Liver (tissue), 9 donors: ENCODE measurements around the gene TOM1L2. TPM values are rescaled to one million over a fixed set of nuclear protein-coding genes. Genes with fewer than 3 reads are reported as not detected.

Experiments
- DNase-seq: peaks from one replicate; pipeline ENCODE4 v3.0.0-alpha.2; 2017; ENCODE audit warnings: low spot score
- H3K27ac ChIP-seq, 2 donors: one replicate each; pipeline ENCODE4 v1.7.0; 2013; ENCODE audit warnings: inconsistent platforms in 2 of 2, low read length in 2 of 2, control low read depth in 1 of 2, low read depth in 1 of 2, mild to moderate bottlenecking in 1 of 2
- H3K27me3 ChIP-seq, 4 donors: one replicate each; pipeline versions ENCODE4 v1.6.1 to v1.7.0; 2013; ENCODE audit warnings: low read length in 3 of 4, inconsistent platforms in 1 of 4, mild to moderate bottlenecking in 1 of 4, moderate library complexity in 1 of 4; ENCODE audit not compliant: control insufficient read depth in 4 of 4, insufficient read depth in 4 of 4
- H3K36me3 ChIP-seq, 4 donors: one replicate each; pipeline versions ENCODE4 v1.6.1 to v1.7.0; 2013; ENCODE audit warnings: low read length in 3 of 4, mild to moderate bottlenecking in 3 of 4, low read depth in 1 of 4, moderate library complexity in 1 of 4; ENCODE audit not compliant: control insufficient read depth in 4 of 4, insufficient read depth in 3 of 4
- H3K4me1 ChIP-seq, 4 donors: one replicate each; pipeline versions ENCODE4 v1.6.1 to v1.7.0; 2013; ENCODE audit warnings: low read length in 3 of 4, mild to moderate bottlenecking in 3 of 4, moderate library complexity in 1 of 4; ENCODE audit not compliant: control insufficient read depth in 4 of 4, insufficient read depth in 4 of 4
- H3K4me3 ChIP-seq, 3 donors: one replicate each; pipeline versions ENCODE4 v1.6.1 to v1.7.0; 2013; ENCODE audit warnings: low read length in 3 of 3, control low read depth in 1 of 3, low read depth in 1 of 3, mild to moderate bottlenecking in 1 of 3
- H3K9ac ChIP-seq, 2 donors: one replicate each; pipeline ENCODE4 v1.7.0; 2013; ENCODE audit warnings: low read length in 2 of 2, mild to moderate bottlenecking in 2 of 2, moderate library complexity in 2 of 2, control low read depth in 1 of 2, low read depth in 1 of 2
- H3K9me3 ChIP-seq, 4 donors: one replicate each; pipeline versions ENCODE4 v1.6.1 to v1.7.0; 2013; ENCODE audit warnings: low read length in 3 of 4; ENCODE audit not compliant: control insufficient read depth in 4 of 4
- ATF3 ChIP-seq: IDR thresholded peaks from 2 replicates; pipeline ENCODE4 v1.6.1; 2016; ENCODE audit warnings: antibody characterized with exemption
- EGR1 ChIP-seq, 2 donors: IDR thresholded peaks; 2 replicates each; pipeline ENCODE4 v1.6.1; 2016 to 2018; ENCODE audit warnings: antibody characterized with exemption in 2 of 2, low read depth in 2 of 2
- FOXA1 ChIP-seq: IDR thresholded peaks from 2 replicates; pipeline ENCODE4 v1.6.1; 2016; ENCODE audit warnings: antibody characterized with exemption
- HNF4A ChIP-seq, 2 donors: conservative IDR thresholded peaks; 2 replicates each; pipeline ENCODE4 v1.6.1; 2016; ENCODE audit warnings: antibody characterized with exemption in 2 of 2, mild to moderate bottlenecking in 2 of 2
- HNF4G ChIP-seq: IDR thresholded peaks from 2 replicates; pipeline ENCODE4 v1.6.1; 2016; ENCODE audit warnings: antibody characterized with exemption
- NR2F2 ChIP-seq: IDR thresholded peaks from 2 replicates; pipeline ENCODE4 v1.6.1; 2016; ENCODE audit warnings: antibody characterized with exemption
- RXRA ChIP-seq, 2 donors: IDR thresholded peaks; 2 replicates each; pipeline ENCODE4 v1.6.1; 2017 to 2018; ENCODE audit warnings: antibody characterized with exemption in 2 of 2, mild to moderate bottlenecking in 1 of 2
- SP1 ChIP-seq: IDR thresholded peaks from 2 replicates; pipeline ENCODE4 v1.6.1; 2018; ENCODE audit warnings: antibody characterized with exemption, mild to moderate bottlenecking
- YY1 ChIP-seq: IDR thresholded peaks from 2 replicates; pipeline ENCODE4 v1.6.1; 2016; ENCODE audit warnings: antibody characterized with exemption, mild to moderate bottlenecking
- whole genome bisulfite sequencing: extraction: QIAGEN DNeasy Blood & Tissue Kit; methylation state at CpG from one replicate; pipeline ENCODE4 v1.1.7; 2013; 5-methylcytosine and 5-hydroxymethylcytosine counted together
- polyA plus RNA-seq, 2 donors: library from polyadenylated mRNA; stranded (reverse) in 1 of 2; unstranded in 1 of 2; fragments of 200-250 nt in 1 of 2; fragments of >200 nt in 1 of 2; fragmentation: Nextera tagmentation in 1 of 2; extraction: Ambion mirVana in 1 of 2; gene quantifications; one replicate each; pipeline versions ENCODE4 v1.2.1 to v1.2.3, GENCODE V29; 2013 to 2015
- total RNA-seq, 2 donors: library from RNA; depleted of rRNA; stranded (reverse); fragments of >200 nt; gene quantifications; one replicate each; pipeline ENCODE4 v1.2.3, GENCODE V29; 2014
- TF ChIP-seq, protein P1 (sequence below): IDR thresholded peaks from 2 replicates; pipeline ENCODE4 v1.6.1; 2016; ENCODE audit warnings: antibody characterized with exemption, mild to moderate bottlenecking
- TF ChIP-seq, protein P2 (sequence below): IDR thresholded peaks from 2 replicates; pipeline ENCODE4 v1.6.1; 2016; ENCODE audit warnings: antibody characterized with exemption
- TF ChIP-seq, protein P3 (sequence below): IDR thresholded peaks from 2 replicates; pipeline ENCODE4 v1.6.1; 2016; ENCODE audit warnings: antibody characterized with exemption
- donor health status: healthy.
- donor health status: healthy.
- donor health status: healthy.
- donor health status: healthy.
- donor health status: healthy.

Gene TOM1L2
- total and polyA plus RNA-seq, 4 donors = 5.0 to 24.0 (median 9.3) TPM

DNA sequence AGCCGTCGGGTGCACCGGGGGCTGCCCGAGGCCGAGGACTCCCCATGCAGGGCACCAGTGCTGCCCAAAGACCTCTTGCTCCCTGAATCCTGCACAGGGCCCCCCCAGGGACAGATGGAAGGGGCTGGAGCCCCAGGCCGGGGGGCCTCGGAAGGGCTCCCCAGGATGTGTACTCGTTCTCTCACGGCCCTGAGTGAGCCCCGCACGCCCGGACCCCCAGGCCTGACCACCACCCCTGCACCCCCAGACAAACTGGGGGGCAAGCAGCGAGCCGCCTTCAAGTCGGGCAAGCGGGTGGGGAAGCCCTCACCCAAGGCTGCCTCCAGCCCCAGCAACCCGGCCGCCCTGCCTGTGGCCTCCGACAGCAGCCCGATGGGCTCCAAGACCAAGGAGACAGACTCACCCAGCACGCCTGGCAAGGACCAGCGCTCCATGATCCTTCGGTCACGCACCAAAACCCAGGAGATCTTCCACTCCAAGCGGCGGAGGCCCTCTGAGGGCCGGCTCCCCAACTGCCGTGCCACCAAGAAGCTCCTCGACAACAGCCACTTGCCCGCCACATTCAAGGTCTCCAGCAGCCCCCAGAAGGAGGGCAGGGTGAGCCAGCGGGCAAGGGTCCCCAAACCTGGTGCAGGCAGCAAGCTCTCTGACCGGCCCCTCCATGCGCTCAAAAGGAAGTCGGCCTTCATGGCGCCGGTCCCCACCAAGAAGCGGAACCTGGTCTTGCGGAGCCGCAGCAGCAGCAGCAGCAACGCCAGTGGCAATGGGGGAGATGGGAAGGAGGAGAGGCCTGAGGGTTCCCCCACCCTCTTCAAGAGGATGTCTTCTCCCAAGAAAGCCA lies 176.0 kb downstream of the TOM1L2 start:
- no peak for DNase-seq
- no peak overlapping the region for H3K4me3 ChIP-seq

DNA sequence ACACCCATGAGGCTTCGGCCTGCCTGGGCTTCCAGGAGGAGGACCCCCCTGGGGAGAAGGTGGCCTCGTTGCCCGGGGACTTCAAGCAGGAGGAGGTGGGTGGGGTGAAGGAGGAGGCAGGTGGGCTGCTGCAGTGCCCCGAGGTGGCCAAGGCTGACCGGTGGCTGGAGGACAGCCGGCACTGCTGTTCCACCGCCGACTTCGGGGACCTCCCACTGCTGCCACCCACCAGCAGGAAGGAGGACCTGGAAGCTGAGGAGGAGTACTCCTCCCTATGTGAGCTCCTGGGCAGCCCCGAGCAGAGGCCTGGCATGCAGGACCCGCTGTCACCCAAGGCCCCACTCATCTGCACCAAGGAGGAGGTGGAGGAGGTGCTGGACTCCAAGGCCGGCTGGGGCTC lies 176.9 kb downstream of the TOM1L2 start:
- TF ChIP-seq EGR1 (IDR thresholded peaks at IDR 0.05; ENCODE audit: low read depth in 2 of 2) (no peak), SP1 (no peak), HNF4A (conservative IDR thresholded peaks at IDR 0.05) (no peak), RXRA (IDR thresholded peaks at IDR 0.05) (no peak)
- TF ChIP-seq, protein P1, sequence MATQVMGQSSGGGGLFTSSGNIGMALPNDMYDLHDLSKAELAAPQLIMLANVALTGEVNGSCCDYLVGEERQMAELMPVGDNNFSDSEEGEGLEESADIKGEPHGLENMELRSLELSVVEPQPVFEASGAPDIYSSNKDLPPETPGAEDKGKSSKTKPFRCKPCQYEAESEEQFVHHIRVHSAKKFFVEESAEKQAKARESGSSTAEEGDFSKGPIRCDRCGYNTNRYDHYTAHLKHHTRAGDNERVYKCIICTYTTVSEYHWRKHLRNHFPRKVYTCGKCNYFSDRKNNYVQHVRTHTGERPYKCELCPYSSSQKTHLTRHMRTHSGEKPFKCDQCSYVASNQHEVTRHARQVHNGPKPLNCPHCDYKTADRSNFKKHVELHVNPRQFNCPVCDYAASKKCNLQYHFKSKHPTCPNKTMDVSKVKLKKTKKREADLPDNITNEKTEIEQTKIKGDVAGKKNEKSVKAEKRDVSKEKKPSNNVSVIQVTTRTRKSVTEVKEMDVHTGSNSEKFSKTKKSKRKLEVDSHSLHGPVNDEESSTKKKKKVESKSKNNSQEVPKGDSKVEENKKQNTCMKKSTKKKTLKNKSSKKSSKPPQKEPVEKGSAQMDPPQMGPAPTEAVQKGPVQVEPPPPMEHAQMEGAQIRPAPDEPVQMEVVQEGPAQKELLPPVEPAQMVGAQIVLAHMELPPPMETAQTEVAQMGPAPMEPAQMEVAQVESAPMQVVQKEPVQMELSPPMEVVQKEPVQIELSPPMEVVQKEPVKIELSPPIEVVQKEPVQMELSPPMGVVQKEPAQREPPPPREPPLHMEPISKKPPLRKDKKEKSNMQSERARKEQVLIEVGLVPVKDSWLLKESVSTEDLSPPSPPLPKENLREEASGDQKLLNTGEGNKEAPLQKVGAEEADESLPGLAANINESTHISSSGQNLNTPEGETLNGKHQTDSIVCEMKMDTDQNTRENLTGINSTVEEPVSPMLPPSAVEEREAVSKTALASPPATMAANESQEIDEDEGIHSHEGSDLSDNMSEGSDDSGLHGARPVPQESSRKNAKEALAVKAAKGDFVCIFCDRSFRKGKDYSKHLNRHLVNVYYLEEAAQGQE = no peak
- TF ChIP-seq, protein P2, sequence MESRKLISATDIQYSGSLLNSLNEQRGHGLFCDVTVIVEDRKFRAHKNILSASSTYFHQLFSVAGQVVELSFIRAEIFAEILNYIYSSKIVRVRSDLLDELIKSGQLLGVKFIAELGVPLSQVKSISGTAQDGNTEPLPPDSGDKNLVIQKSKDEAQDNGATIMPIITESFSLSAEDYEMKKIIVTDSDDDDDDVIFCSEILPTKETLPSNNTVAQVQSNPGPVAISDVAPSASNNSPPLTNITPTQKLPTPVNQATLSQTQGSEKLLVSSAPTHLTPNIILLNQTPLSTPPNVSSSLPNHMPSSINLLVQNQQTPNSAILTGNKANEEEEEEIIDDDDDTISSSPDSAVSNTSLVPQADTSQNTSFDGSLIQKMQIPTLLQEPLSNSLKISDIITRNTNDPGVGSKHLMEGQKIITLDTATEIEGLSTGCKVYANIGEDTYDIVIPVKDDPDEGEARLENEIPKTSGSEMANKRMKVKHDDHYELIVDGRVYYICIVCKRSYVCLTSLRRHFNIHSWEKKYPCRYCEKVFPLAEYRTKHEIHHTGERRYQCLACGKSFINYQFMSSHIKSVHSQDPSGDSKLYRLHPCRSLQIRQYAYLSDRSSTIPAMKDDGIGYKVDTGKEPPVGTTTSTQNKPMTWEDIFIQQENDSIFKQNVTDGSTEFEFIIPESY = no peak
- Histone ChIP-seq H3K9me3 (no peaks in the 10 kb centered on the region), H3K4me3 (no peak overlapping the region), H3K27me3 (no peaks in the 10 kb centered on the region), H3K9ac (no peak overlapping the region), H3K27ac (no peak overlapping the region), H3K36me3 (peaks cover 0 to 25% (median 4%) of the 10 kb centered on the region in 4 donors), H3K4me1 (peaks cover 0 to 3% (median 0%) of the 10 kb centered on the region in 4 donors)
- no peak for DNase-seq
- WGBS = 92% methylated on average over 12 of the region's 12 CpGs

More for the DNA sequence above, 176.0 kb downstream of the TOM1L2 start:
- 97% methylated on average over 40 of the region's 40 CpGs for WGBS
- peaks cover 0 to 3% (median 0%) of the 10 kb centered on the region in 4 donors for H3K4me1 ChIP-seq
- no peaks in the 10 kb centered on the region for H3K9me3 ChIP-seq
- TF ChIP-seq, protein P3, sequence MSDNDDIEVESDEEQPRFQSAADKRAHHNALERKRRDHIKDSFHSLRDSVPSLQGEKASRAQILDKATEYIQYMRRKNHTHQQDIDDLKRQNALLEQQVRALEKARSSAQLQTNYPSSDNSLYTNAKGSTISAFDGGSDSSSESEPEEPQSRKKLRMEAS = no peak
- TF ChIP-seq, protein P1 = no peak
- TF ChIP-seq HNF4G (no peak), RXRA (IDR thresholded peaks at IDR 0.05) (no peak), EGR1 (IDR thresholded peaks at IDR 0.05; ENCODE audit: low read depth in 2 of 2) (no peak), HNF4A (conservative IDR thresholded peaks at IDR 0.05) (no peak), FOXA1 (no peak), SP1 (no peak), NR2F2 (no peak), YY1 (no peak), ATF3 (no peak)
- TF ChIP-seq, protein P2 = no peak
- H3K9ac ChIP-seq = no peak overlapping the region
- H3K27ac ChIP-seq = no peak overlapping the region
- peaks cover 0 to 25% (median 4%) of the 10 kb centered on the region in 4 donors for H3K36me3 ChIP-seq
- no peaks in the 10 kb centered on the region for H3K27me3 ChIP-seq
